Neural cell (in vitro differentiated cells): ENCODE measurements around the gene GZMM. TPM values are rescaled to one million over a fixed set of nuclear protein-coding genes. Genes with fewer than 3 reads are reported as not detected.
A peak's percentile ranks its signal among the peaks of the same experiment; 100 is the strongest.

Experiments
- H2AFZ ChIP-seq: fragments of 200-600, 300-800 bp; sonication (generic), shearing (Covaris generic); 2 replicates; pipeline ENCODE4 v1.6.0; 2014; ENCODE audit warnings: low read depth, mild to moderate bottlenecking, antibody characterized with exemption, low read length, moderate library complexity
- H3F3A ChIP-seq: fragments of 200-600 bp; shearing (Covaris generic); 2 replicates; pipeline ENCODE4 v1.6.1; 2016; ENCODE audit warnings: mild to moderate bottlenecking, moderate library complexity, mixed read lengths, antibody characterized with exemption, low read length; ENCODE audit not compliant: insufficient read depth, poor library complexity, severe bottlenecking
- H3K27ac ChIP-seq: fragments of 200-600, 300-800 bp; sonication (generic), shearing (Covaris generic); 2 replicates; pipeline ENCODE4 v1.5.1; 2014; ENCODE audit warnings: mild to moderate bottlenecking, low read length, moderate library complexity
- H3K27me3 ChIP-seq: fragments of 300-800, 200-600 bp; sonication (generic), shearing (Covaris generic); 2 replicates; pipeline ENCODE4 v1.6.0; 2014; ENCODE audit warnings: mild to moderate bottlenecking, low read depth, low read length, moderate library complexity; ENCODE audit not compliant: insufficient read depth
- H3K36me3 ChIP-seq: fragments of 300-800, 200-600 bp; sonication (generic), shearing (Covaris generic); 2 replicates; pipeline ENCODE4 v1.5.1; 2014; ENCODE audit warnings: mild to moderate bottlenecking, antibody characterized with exemption, low read length, moderate library complexity; ENCODE audit not compliant: insufficient read depth
- H3K4me2 ChIP-seq: fragments of 300-800, 200-600 bp; sonication (generic), shearing (Covaris generic); 2 replicates; pipeline ENCODE4 v1.6.0; 2014; ENCODE audit warnings: mild to moderate bottlenecking, low read length
- H3K4me3 ChIP-seq: fragments of 300-800, 200-600 bp; sonication (generic), shearing (Covaris generic); 2 replicates; pipeline ENCODE4 v1.5.1; 2014; ENCODE audit warnings: mild to moderate bottlenecking, low read length, moderate library complexity
- H3K79me2 ChIP-seq: fragments of 200-600 bp; shearing (Covaris generic); replicated peaks from 2 replicates; pipeline ENCODE4 v1.6.0; 2014; ENCODE audit warnings: mild to moderate bottlenecking, low read length, moderate library complexity; ENCODE audit not compliant: insufficient read depth
- H3K9ac ChIP-seq: fragments of 300-800, 200-600 bp; sonication (generic), shearing (Covaris generic); 2 replicates; pipeline ENCODE4 v1.6.1; 2016; ENCODE audit warnings: mild to moderate bottlenecking, low read length, mixed read lengths
- H3K9me2 ChIP-seq: fragments of 200-600 bp; shearing (Covaris generic); 2 replicates; pipeline ENCODE4 v1.6.1; 2016; ENCODE audit warnings: mild to moderate bottlenecking, low read length, mixed read lengths; ENCODE audit not compliant: insufficient read depth
- H3K9me3 ChIP-seq: fragments of 200-600, 300-800 bp; sonication (generic), shearing (Covaris generic); 2 replicates; pipeline ENCODE4 v1.6.1; 2016; ENCODE audit warnings: mild to moderate bottlenecking, mixed run types, low read length, moderate library complexity, mixed read lengths
- H4K20me1 ChIP-seq: fragments of 200-600 bp; shearing (Covaris generic); 2 replicates; pipeline ENCODE4 v1.6.1; 2016; ENCODE audit warnings: mild to moderate bottlenecking, mixed run types; ENCODE audit not compliant: insufficient read depth
- CTCF ChIP-seq: fragments of 450-650 bp; IDR thresholded peaks from 2 replicates; pipeline ENCODE4 v1.5.1; 2014; ENCODE audit warnings: antibody characterized with exemption, mild to moderate bottlenecking, moderate library complexity; ENCODE audit not compliant: poor library complexity, severe bottlenecking
- EP300 ChIP-seq: fragments of 450-650 bp; conservative IDR thresholded peaks from 2 replicates; pipeline ENCODE4 v1.6.1; 2014; ENCODE audit warnings: antibody characterized with exemption, mild to moderate bottlenecking, moderate library complexity; ENCODE audit not compliant: poor library complexity, severe bottlenecking
- EZH2 ChIP-seq: fragments of 200-600, 300-800 bp; shearing (Covaris generic), sonication (generic); IDR thresholded peaks from 2 replicates; pipeline ENCODE4 v1.6.1; 2014; ENCODE audit warnings: antibody characterized with exemption, low read length, borderline replicate concordance, mild to moderate bottlenecking; ENCODE audit not compliant: insufficient read depth, poor library complexity, severe bottlenecking
- MXI1 ChIP-seq: fragments of 450-650 bp; conservative IDR thresholded peaks from 2 replicates; pipeline ENCODE4 v1.6.1; 2014; ENCODE audit warnings: antibody characterized with exemption, mild to moderate bottlenecking; ENCODE audit not compliant: poor library complexity, severe bottlenecking
- POLR2AphosphoS5 ChIP-seq: IDR thresholded peaks from 2 replicates; pipeline ENCODE4 v1.6.1; 2012
- RAD21 ChIP-seq: fragments of 450-650 bp; conservative IDR thresholded peaks from 2 replicates; pipeline ENCODE4 v1.6.1; 2014; ENCODE audit warnings: antibody characterized with exemption, mild to moderate bottlenecking, moderate library complexity
- REST ChIP-seq: IDR thresholded peaks from 2 replicates; pipeline ENCODE4 v1.6.1; 2012; ENCODE audit warnings: borderline replicate concordance
- SMC3 ChIP-seq: fragments of 450-650 bp; conservative IDR thresholded peaks from 2 replicates; pipeline ENCODE4 v1.6.1; 2014; ENCODE audit warnings: antibody characterized with exemption, mild to moderate bottlenecking, moderate library complexity; ENCODE audit not compliant: poor library complexity
- TAF1 ChIP-seq: IDR thresholded peaks from 2 replicates; pipeline ENCODE4 v1.6.1; 2012; ENCODE audit warnings: low read depth
- polyA plus RNA-seq: library from polyadenylated mRNA; depleted of rRNA; stranded (reverse); fragments of >200 nt; gene quantifications from 2 replicates; pipeline ENCODE4 v1.2.3, GENCODE V29; 2014

The GZMM gene
- polyA plus RNA-seq, 1 donor from 2014 or later: 0.38 TPM

- no peaks in the 10 kb centered on the region for H3K9me2 ChIP-seq
- no peaks in the 10 kb centered on the region for H3K9me3 ChIP-seq
- peak overlapping the region; percentile 98 for H3K27ac ChIP-seq
- no peaks in the 10 kb centered on the region for H3F3A ChIP-seq
- no peak for TF ChIP-seq EP300
- H3K36me3 ChIP-seq: no peaks in the 10 kb centered on the region
- no peaks in the 10 kb centered on the region for H4K20me1 ChIP-seq
- peak overlapping the region; percentile 100 for H3K4me3 ChIP-seq
- H3K9ac ChIP-seq: peak overlapping the region; percentile 99
- peak overlapping the region; percentile 94 for H2AFZ ChIP-seq
- peaks cover 12% of the 10 kb centered on the region for H3K79me2 ChIP-seq
- peak overlapping the region; percentile 82 for H3K4me2 ChIP-seq
- no peaks in the 10 kb centered on the region for H3K27me3 ChIP-seq
Measured at GRCh38 chr19:508204-509150, 35.4 kb upstream of the GZMM start.

GRCh38 chr19:510606-511100 is 33.2 kb upstream of the GZMM start:
- Histone ChIP-seq H3K4me2 (no peak overlapping the region), H3K27ac (peak overlapping the region; percentile 94), H3K36me3 (no peaks in the 10 kb centered on the region), H3K27me3 (no peaks in the 10 kb centered on the region), H2AFZ (peak overlapping the region; percentile 24), H3K79me2 (peaks cover 12% of the 10 kb centered on the region), H3F3A (no peaks in the 10 kb centered on the region), H3K9me3 (no peaks in the 10 kb centered on the region), H4K20me1 (no peaks in the 10 kb centered on the region), H3K9me2 (no peaks in the 10 kb centered on the region), H3K4me3 (peak overlapping the region; percentile 44), H3K9ac (peak overlapping the region; percentile 82)
- peak; percentile 72 for TF ChIP-seq RAD21
- no peak for TF ChIP-seq TAF1
- TF ChIP-seq EZH2: no peak
- peak; percentile 93 for TF ChIP-seq CTCF
- TF ChIP-seq REST: no peak
- TF ChIP-seq POLR2AphosphoS5: no peak
- TF ChIP-seq SMC3: peak; percentile 68
- peak; percentile 41 for TF ChIP-seq MXI1
- no peak for TF ChIP-seq EP300
